Nephron progenitor cell (in vitro differentiated cells): ENCODE measurements around the gene KPTN.

ENCODE experiments used
- DNase-seq: peaks from one replicate; pipeline ENCODE4 v3.0.0; 2021
- H3K27ac Mint-ChIP-seq: 2 replicates; pipeline ENCODE4 v1.8.0; 2021; ENCODE audit warnings: mild to moderate bottlenecking, moderate library complexity, mixed read lengths
- H3K27me3 Mint-ChIP-seq: 2 replicates; pipeline ENCODE4 v1.8.0; 2021; ENCODE audit warnings: mild to moderate bottlenecking, low read depth, mixed read lengths; ENCODE audit not compliant: poor library complexity
- H3K36me3 Mint-ChIP-seq: 2 replicates; pipeline ENCODE4 v1.8.0; 2021; ENCODE audit warnings: low read depth, mixed read lengths
- H3K4me1 Mint-ChIP-seq: 2 replicates; pipeline ENCODE4 v1.8.0; 2021; ENCODE audit warnings: mixed read lengths
- H3K4me3 Mint-ChIP-seq: 2 replicates; pipeline ENCODE4 v1.8.0; 2021; ENCODE audit warnings: mild to moderate bottlenecking, moderate library complexity, mixed read lengths
- H3K9me3 Mint-ChIP-seq: 2 replicates; pipeline ENCODE4 v1.8.0; 2021; ENCODE audit warnings: mild to moderate bottlenecking, moderate library complexity, mixed read lengths
- CTCF ChIP-seq: fragments of 200-600 bp; sonication (generic); IDR thresholded peaks from 2 replicates; pipeline ENCODE4 v1.5.0; 2021; ENCODE audit warnings: antibody characterized with exemption

The KPTN gene

GRCh38 chr19:47514869-47515588 is 31.0 kb upstream of the KPTN start, which contains the start of gene NAPA:
NAPA (minus strand) TSS chr19:47515063; CDS start chr19:47514940, 123 bp downstream.
- H3K4me1 Mint-ChIP-seq = peaks cover 42% of the 10 kb centered on the region

GRCh38 chr19:47514151-47514868 is 30.3 kb upstream of the KPTN start:
- DNase-seq = peak; percentile 33
- Mint-ChIP-seq H3K27me3 (peaks cover 12% of the 10 kb centered on the region), H3K4me3 (peak overlapping the region; percentile 98), H3K9me3 (no peaks in the 10 kb centered on the region), H3K4me1 (peaks cover 42% of the 10 kb centered on the region), H3K27ac (peak overlapping the region; percentile 100), H3K36me3 (no peaks in the 10 kb centered on the region)
- no peak for TF ChIP-seq CTCF

More at GRCh38 chr19:47514869-47515588, 31.0 kb upstream of the KPTN start, which contains the start of gene NAPA:
- Mint-ChIP-seq H3K27ac (peak within 1 kb of the TSS; percentile 100), H3K9me3 (no peaks in the 10 kb centered on the region), H3K4me3 (peak within 1 kb of the TSS; percentile 98), H3K36me3 (no peaks in the 10 kb centered on the region), H3K27me3 (peaks cover 18% of the 10 kb centered on the region)
- peak; percentile 96 for TF ChIP-seq CTCF
- peak; percentile 100 for DNase-seq

- no peak for DNase-seq
- no peaks in the 10 kb centered on the region for H3K9me3 Mint-ChIP-seq
- H3K27me3 Mint-ChIP-seq = peaks cover 6% of the 10 kb centered on the region
- peak overlapping the region; percentile 13 for H3K27ac Mint-ChIP-seq
- TF ChIP-seq CTCF = no peak
- peak overlapping the region; percentile 98 for H3K4me3 Mint-ChIP-seq
- no peaks in the 10 kb centered on the region for H3K36me3 Mint-ChIP-seq
- peaks cover 42% of the 10 kb centered on the region for H3K4me1 Mint-ChIP-seq
Measured at GRCh38 chr19:47512948-47513319, 28.9 kb upstream of the KPTN start.

DNA sequence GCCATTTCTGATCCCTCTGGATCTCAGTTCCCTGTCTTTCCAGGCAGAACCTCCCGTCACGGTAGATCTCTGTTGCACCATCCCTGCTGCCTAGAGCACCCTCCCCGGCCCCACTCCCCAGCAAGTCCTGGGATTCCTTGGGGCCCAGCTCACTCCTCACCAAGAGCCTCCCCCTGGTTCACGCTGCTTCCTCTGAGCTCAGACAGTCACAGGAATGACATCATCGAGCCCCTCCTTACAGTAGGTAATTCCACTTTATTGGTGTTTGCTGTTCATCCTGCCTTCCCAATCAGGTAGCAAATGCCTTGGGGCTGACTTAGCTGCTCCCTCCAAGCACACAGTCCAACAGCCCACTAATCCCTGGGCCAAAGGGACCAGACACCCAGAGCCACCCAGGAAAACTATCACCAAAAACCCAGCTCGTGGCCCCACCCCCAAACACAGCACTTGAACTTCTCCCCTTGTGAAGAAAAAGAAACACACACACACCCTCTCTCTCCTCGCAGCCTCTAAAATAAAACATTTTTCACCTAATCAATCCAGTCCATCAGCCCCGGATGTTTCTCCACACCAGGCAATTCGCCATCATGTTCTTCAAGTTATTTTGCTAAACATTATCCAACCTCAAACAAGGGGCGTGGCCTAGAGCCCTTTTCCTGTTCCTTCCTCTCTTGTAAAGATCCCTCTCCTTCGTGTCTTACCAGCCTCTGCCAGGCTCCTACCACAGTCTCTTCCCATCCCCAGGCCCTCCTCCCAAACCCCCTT is 28.3 kb upstream of the KPTN start:
- Mint-ChIP-seq H3K27me3 (peaks cover 5% of the 10 kb centered on the region), H3K4me3 (peak overlapping the region; percentile 98), H3K4me1 (peaks cover 42% of the 10 kb centered on the region), H3K27ac (peak overlapping the region; percentile 59), H3K36me3 (no peaks in the 10 kb centered on the region), H3K9me3 (no peaks in the 10 kb centered on the region)
- no peak for TF ChIP-seq CTCF
- DNase-seq = no peak

- H3K4me3 Mint-ChIP-seq = no peak overlapping the region
- H3K27me3 Mint-ChIP-seq = peaks cover 3% of the 10 kb centered on the region
- H3K9me3 Mint-ChIP-seq = no peaks in the 10 kb centered on the region
- no peak for DNase-seq
- H3K4me1 Mint-ChIP-seq = peaks cover 42% of the 10 kb centered on the region
- peak overlapping the region; percentile 59 for H3K27ac Mint-ChIP-seq
- no peaks in the 10 kb centered on the region for H3K36me3 Mint-ChIP-seq
- TF ChIP-seq CTCF = no peak
Measured at GRCh38 chr19:47511681-47512080, 27.7 kb upstream of the KPTN start.
